ENCODE measurements around the gene SCG3. TPM values are rescaled to one million over a fixed set of nuclear protein-coding genes. Genes with fewer than 3 reads are reported as not detected.
"Not testable (repeated sequence)": the region's sequence is repeated elsewhere in the genome, so short reads cannot be mapped to it uniquely, and the experiment has no call there.

SCG3 gene
- total RNA-seq = not detected in 2 replicates
- long read RNA-seq = 0 reads

- H3K4me3 Mint-ChIP-seq (ENCODE audit: unreplicated experiment) = no peak within 1 kb of the TSS
- DNase-seq (ENCODE audit: extremely low spot score, unreplicated experiment) = peak; percentile 87
- H3K27me3 Mint-ChIP-seq (ENCODE audit: unreplicated experiment) = peaks cover 52% of the 10 kb centered on the region
- H3K9me3 Mint-ChIP-seq (ENCODE audit: unreplicated experiment) = no peaks in the 10 kb centered on the region
- no peak for TF ChIP-seq CTCF (IDR thresholded peaks at IDR 0.05)
- H3K27ac Mint-ChIP-seq (ENCODE audit: unreplicated experiment) = no peak within 1 kb of the TSS
- H3K36me3 Mint-ChIP-seq (ENCODE audit: unreplicated experiment) = no peaks in the 10 kb centered on the region
- peaks cover 7% of the 10 kb centered on the region for H3K4me1 Mint-ChIP-seq (ENCODE audit: unreplicated experiment)
Observed at GRCh38 chr15:51681303-51681963, at the start of gene SCG3. Gene SCG3, plus strand, starts transcription at chr15:51681503. Its CDS starts 253 bp downstream, at chr15:51681756.

DNA sequence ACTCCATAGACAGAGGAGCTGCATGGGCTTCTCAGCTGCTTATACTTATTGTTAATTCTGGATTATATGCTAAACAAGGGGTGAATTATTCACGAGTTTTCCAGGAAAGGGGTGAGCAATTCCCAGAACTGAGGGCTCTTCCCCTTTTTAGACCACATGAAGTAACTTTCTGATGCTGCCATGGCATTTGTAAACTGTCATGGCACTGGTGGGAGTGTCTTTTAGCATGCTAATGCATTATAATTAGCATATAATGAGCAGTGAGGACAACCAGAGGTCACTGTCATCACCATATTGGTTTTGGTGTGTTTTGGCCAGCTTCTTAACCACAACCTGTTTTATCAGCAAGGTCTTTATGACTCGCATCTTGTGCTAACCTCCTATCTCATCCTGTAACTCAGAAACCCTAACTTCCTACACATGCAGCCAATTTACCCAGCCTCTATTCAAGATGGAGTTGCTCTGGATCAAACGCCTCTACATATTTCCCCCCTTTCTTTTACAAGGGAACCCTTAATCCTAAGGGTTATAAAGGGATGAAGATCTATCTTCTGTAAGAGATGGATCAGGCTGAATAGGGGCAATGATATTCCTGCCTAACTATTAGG is 46.6 kb upstream of the SCG3 start:
- no peak for TF ChIP-seq CTCF (IDR thresholded peaks at IDR 0.05)
- Mint-ChIP-seq H3K27me3 (ENCODE audit: unreplicated experiment) (peaks cover 47% of the 10 kb centered on the region), H3K4me1 (ENCODE audit: unreplicated experiment) (no peaks in the 10 kb centered on the region), H3K9me3 (ENCODE audit: unreplicated experiment) (no peaks in the 10 kb centered on the region), H3K27ac (ENCODE audit: unreplicated experiment) (no peak overlapping the region), H3K4me3 (ENCODE audit: unreplicated experiment) (no peak overlapping the region), H3K36me3 (ENCODE audit: unreplicated experiment) (no peaks in the 10 kb centered on the region)
- DNase-seq (ENCODE audit: extremely low spot score, unreplicated experiment) = no peak

DNA sequence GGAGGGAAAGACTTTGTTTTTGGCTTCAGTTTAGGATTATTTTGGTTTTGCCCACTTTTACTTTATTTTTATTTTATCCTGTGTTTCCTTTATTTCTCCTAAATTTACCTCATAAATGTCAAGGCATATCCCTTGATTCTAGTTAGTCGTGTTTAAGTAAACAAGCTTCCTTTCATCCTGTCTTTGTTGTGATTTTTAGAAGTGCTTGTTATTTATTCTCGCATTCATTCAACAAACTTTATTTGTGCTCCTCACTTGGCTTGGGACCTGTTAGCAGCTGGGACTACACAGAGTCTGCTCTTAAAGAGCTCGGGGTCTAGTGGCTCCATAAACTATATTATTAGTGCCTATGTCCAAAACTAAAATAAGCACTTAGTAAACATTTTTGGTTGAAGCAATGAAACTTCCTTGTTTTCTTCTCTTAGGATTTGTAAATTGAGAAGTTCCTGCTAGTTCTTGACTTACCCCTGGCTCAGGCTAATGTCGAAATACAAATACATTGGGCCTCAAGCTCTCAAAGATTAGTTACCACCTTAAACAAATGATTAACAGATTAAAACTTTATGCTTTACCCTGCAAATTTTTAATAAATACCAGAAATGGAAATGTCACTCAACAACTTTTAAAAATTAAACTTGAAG is 39.7 kb upstream of the SCG3 start:
- TF ChIP-seq CTCF (IDR thresholded peaks at IDR 0.05) = no peak
- H3K9me3 Mint-ChIP-seq (ENCODE audit: unreplicated experiment) = no peaks in the 10 kb centered on the region
- H3K27ac Mint-ChIP-seq (ENCODE audit: unreplicated experiment) = no peak overlapping the region
- no peak overlapping the region for H3K4me3 Mint-ChIP-seq (ENCODE audit: unreplicated experiment)
- no peak for DNase-seq (ENCODE audit: extremely low spot score, unreplicated experiment)
- no peaks in the 10 kb centered on the region for H3K36me3 Mint-ChIP-seq (ENCODE audit: unreplicated experiment)
- H3K4me1 Mint-ChIP-seq (ENCODE audit: unreplicated experiment) = no peaks in the 10 kb centered on the region
- H3K27me3 Mint-ChIP-seq (ENCODE audit: unreplicated experiment) = peaks cover 33% of the 10 kb centered on the region

GRCh38 chr15:51642696-51643095 is 38.6 kb upstream of the SCG3 start:
- H3K27me3 Mint-ChIP-seq (ENCODE audit: unreplicated experiment) = peaks cover 33% of the 10 kb centered on the region
- TF ChIP-seq CTCF (IDR thresholded peaks at IDR 0.05) = no peak
- H3K9me3 Mint-ChIP-seq (ENCODE audit: unreplicated experiment) = no peaks in the 10 kb centered on the region
- H3K36me3 Mint-ChIP-seq (ENCODE audit: unreplicated experiment) = no peaks in the 10 kb centered on the region
- H3K4me1 Mint-ChIP-seq (ENCODE audit: unreplicated experiment) = no peaks in the 10 kb centered on the region
- no peak overlapping the region for H3K4me3 Mint-ChIP-seq (ENCODE audit: unreplicated experiment)
- no peak overlapping the region for H3K27ac Mint-ChIP-seq (ENCODE audit: unreplicated experiment)
- no peak for DNase-seq (ENCODE audit: extremely low spot score, unreplicated experiment)

DNA sequence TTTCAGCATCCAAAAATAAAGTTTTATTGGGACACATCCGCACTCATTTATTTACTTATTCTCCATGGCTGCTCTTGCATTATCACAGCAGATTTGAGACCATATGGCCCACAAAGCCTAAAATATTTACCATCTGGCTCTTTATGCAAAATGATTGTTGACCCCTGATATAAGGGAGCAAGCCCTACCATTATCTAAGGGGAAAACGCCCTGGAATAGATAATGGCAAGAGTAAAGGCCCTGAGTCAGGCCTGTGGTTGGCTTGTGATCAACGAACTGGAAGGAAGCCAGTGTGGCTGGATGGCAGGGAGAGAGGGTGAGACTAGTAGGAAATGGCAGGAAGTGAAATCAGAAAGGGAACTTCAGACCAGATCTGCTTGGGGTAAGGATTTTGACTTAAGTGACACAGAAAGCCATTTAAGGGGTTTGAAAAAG is 34.2 kb upstream of the SCG3 start:
- H3K9me3 Mint-ChIP-seq (ENCODE audit: unreplicated experiment) = no peaks in the 10 kb centered on the region
- H3K27me3 Mint-ChIP-seq (ENCODE audit: unreplicated experiment) = peaks cover 35% of the 10 kb centered on the region
- DNase-seq (ENCODE audit: extremely low spot score, unreplicated experiment) = no peak
- TF ChIP-seq CTCF (IDR thresholded peaks at IDR 0.05) = no peak
- no peak overlapping the region for H3K27ac Mint-ChIP-seq (ENCODE audit: unreplicated experiment)
- H3K4me1 Mint-ChIP-seq (ENCODE audit: unreplicated experiment) = no peaks in the 10 kb centered on the region
- H3K4me3 Mint-ChIP-seq (ENCODE audit: unreplicated experiment) = no peak overlapping the region
- H3K36me3 Mint-ChIP-seq (ENCODE audit: unreplicated experiment) = no peaks in the 10 kb centered on the region

DNA sequence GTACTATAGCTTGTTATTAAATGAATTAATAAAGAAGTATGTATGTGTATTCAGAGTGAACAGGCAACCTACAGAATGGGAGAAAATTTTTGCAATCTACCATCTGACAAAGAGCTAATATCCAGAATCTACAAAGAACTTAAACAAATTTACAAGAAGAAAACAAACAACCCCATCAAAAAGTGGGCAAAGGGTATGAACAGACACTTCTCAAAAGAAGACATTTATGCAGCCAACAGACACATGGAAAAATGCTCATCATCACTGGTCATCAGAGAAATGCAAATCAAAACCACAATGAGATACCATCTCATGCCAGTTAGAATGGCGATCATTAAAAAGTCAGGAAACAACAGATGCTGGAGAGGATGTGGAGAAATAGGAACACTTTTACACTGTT is 33.2 kb upstream of the SCG3 start:
- not testable (repeated sequence) for H3K27ac Mint-ChIP-seq (ENCODE audit: unreplicated experiment); H3K9me3 Mint-ChIP-seq (ENCODE audit: unreplicated experiment); H3K4me1 Mint-ChIP-seq (ENCODE audit: unreplicated experiment); H3K36me3 Mint-ChIP-seq (ENCODE audit: unreplicated experiment); DNase-seq (ENCODE audit: extremely low spot score, unreplicated experiment); H3K4me3 Mint-ChIP-seq (ENCODE audit: unreplicated experiment)
- peaks cover 29% of the 10 kb centered on the region for H3K27me3 Mint-ChIP-seq (ENCODE audit: unreplicated experiment)

GRCh38 chr15:51648643-51649042 is 32.7 kb upstream of the SCG3 start:
- not testable (repeated sequence) for H3K36me3 Mint-ChIP-seq (ENCODE audit: unreplicated experiment); H3K4me1 Mint-ChIP-seq (ENCODE audit: unreplicated experiment); H3K9me3 Mint-ChIP-seq (ENCODE audit: unreplicated experiment); H3K27ac Mint-ChIP-seq (ENCODE audit: unreplicated experiment); DNase-seq (ENCODE audit: extremely low spot score, unreplicated experiment); H3K4me3 Mint-ChIP-seq (ENCODE audit: unreplicated experiment)
- H3K27me3 Mint-ChIP-seq (ENCODE audit: unreplicated experiment) = peaks cover 33% of the 10 kb centered on the region
